ENCODE data around the gene SASH1. TPM values are rescaled to one million over a fixed set of nuclear protein-coding genes. Genes with fewer than 3 reads are reported as not detected.

The SASH1 gene
- total RNA-seq, 6 experiments from 2014 or later = 66.0 to 91.4 (median 88.4) TPM

- DNase-seq = no peak
- TF ChIP-seq CTCF (IDR thresholded peaks at IDR 0.05) = no peak
- Mint-ChIP-seq H3K4me1 (ENCODE audit: low read depth) (peaks cover 38% of the 10 kb centered on the region), H3K9me3 (no peaks in the 10 kb centered on the region), H3K27me3 (ENCODE audit: insufficient read depth) (no peaks in the 10 kb centered on the region; the same call in 1 of the 2 replicates), H3K4me3 (no peak overlapping the region), H3K27ac (no peak overlapping the region), H3K36me3 (ENCODE audit: low read depth) (peaks cover 21% of the 10 kb centered on the region)
Measured at GRCh38 chr6:148427333-148427732, 84.7 kb downstream of the SASH1 start.

- H3K36me3 Mint-ChIP-seq (ENCODE audit: low read depth) = peaks cover 12% of the 10 kb centered on the region
- no peak for TF ChIP-seq CTCF (IDR thresholded peaks at IDR 0.05)
- H3K27me3 Mint-ChIP-seq (ENCODE audit: insufficient read depth) = no peaks in the 10 kb centered on the region; the same call in 1 of the 2 replicates
- H3K4me3 Mint-ChIP-seq = no peak overlapping the region
- H3K4me1 Mint-ChIP-seq (ENCODE audit: low read depth) = peaks cover 33% of the 10 kb centered on the region
- no peaks in the 10 kb centered on the region for H3K9me3 Mint-ChIP-seq
- H3K27ac Mint-ChIP-seq = no peak overlapping the region
- DNase-seq = no peak
Measured at GRCh38 chr6:148429423-148429822, 86.8 kb downstream of the SASH1 start.

- Mint-ChIP-seq H3K27ac (no peak overlapping the region), H3K27me3 (ENCODE audit: insufficient read depth) (no peaks in the 10 kb centered on the region; the same call in 1 of the 2 replicates), H3K4me1 (ENCODE audit: low read depth) (peaks cover 48% of the 10 kb centered on the region), H3K4me3 (no peak overlapping the region), H3K9me3 (no peaks in the 10 kb centered on the region), H3K36me3 (ENCODE audit: low read depth) (peaks cover 12% of the 10 kb centered on the region)
- DNase-seq = no peak
- TF ChIP-seq CTCF (IDR thresholded peaks at IDR 0.05) = no peak
Measured at GRCh38 chr6:148430897-148431296, 88.3 kb downstream of the SASH1 start.

- no peak for DNase-seq
- H3K4me3 Mint-ChIP-seq = no peak overlapping the region
- TF ChIP-seq CTCF (IDR thresholded peaks at IDR 0.05) = no peak
- peaks cover 10% of the 10 kb centered on the region for H3K36me3 Mint-ChIP-seq (ENCODE audit: low read depth)
- H3K4me1 Mint-ChIP-seq (ENCODE audit: low read depth) = peaks cover 46% of the 10 kb centered on the region
- H3K27ac Mint-ChIP-seq = no peak overlapping the region
- no peaks in the 10 kb centered on the region; the same call in 1 of the 2 replicates for H3K27me3 Mint-ChIP-seq (ENCODE audit: insufficient read depth)
- no peaks in the 10 kb centered on the region for H3K9me3 Mint-ChIP-seq
Measured at GRCh38 chr6:148431413-148431812, 88.8 kb downstream of the SASH1 start.

- H3K27me3 Mint-ChIP-seq (ENCODE audit: insufficient read depth) = no peaks in the 10 kb centered on the region; the same call in 1 of the 2 replicates
- peaks cover 12% of the 10 kb centered on the region for H3K36me3 Mint-ChIP-seq (ENCODE audit: low read depth)
- H3K4me1 Mint-ChIP-seq (ENCODE audit: low read depth) = peaks cover 46% of the 10 kb centered on the region
- no peak for TF ChIP-seq CTCF (IDR thresholded peaks at IDR 0.05)
- no peak overlapping the region for H3K4me3 Mint-ChIP-seq
- H3K9me3 Mint-ChIP-seq = no peaks in the 10 kb centered on the region
- H3K27ac Mint-ChIP-seq = no peak overlapping the region
- no peak for DNase-seq
Measured at GRCh38 chr6:148431840-148432239, 89.2 kb downstream of the SASH1 start.
